DMS79 (cell line): ENCODE data around the gene CFAP70.
"Not testable (repeated sequence)": the region's sequence is repeated elsewhere in the genome, so short reads cannot be mapped to it uniquely, and the experiment has no call there.

Experiments used
- DNase-seq: peaks from one replicate; lab custom pipeline; 2025; lab: John Stamatoyannopoulos, UW

Gene CFAP70

GRCh38 chr10:73339436-73339835 lies 19.2 kb downstream of the CFAP70 start:
- no peak for DNase-seq

GRCh38 chr10:73338801-73339368 lies 19.8 kb downstream of the CFAP70 start:
- no peak for DNase-seq

GRCh38 chr10:73333202-73333601 lies 25.5 kb downstream of the CFAP70 start:
- DNase-seq = no peak

- no peak for DNase-seq
These were observed 26.3 kb downstream of the CFAP70 start for GRCh38 chr10:73332379-73332778.

- not testable (repeated sequence) for DNase-seq
These were observed 30.1 kb downstream of the CFAP70 start for GRCh38 chr10:73328523-73328922.

GRCh38 chr10:73325290-73325689 lies 33.4 kb downstream of the CFAP70 start:
- DNase-seq = not testable (repeated sequence)

GRCh38 chr10:73323582-73323981 lies 35.1 kb downstream of the CFAP70 start:
- DNase-seq = not testable (repeated sequence)

GRCh38 chr10:73310475-73310874 lies 48.2 kb downstream of the CFAP70 start:
- DNase-seq = no peak

GRCh38 chr10:73307203-73307800 lies 51.4 kb downstream of the CFAP70 start:
- DNase-seq = no peak

- DNase-seq = no peak
These were observed 52.4 kb downstream of the CFAP70 start for GRCh38 chr10:73306171-73306708.

- DNase-seq = no peak
These were observed 61.7 kb downstream of the CFAP70 start for GRCh38 chr10:73296946-73297345.

- DNase-seq = no peak
These were observed 65.2 kb downstream of the CFAP70 start for GRCh38 chr10:73293461-73293860.

- DNase-seq = no peak
These were observed 68.7 kb downstream of the CFAP70 start for GRCh38 chr10:73289958-73290357.

GRCh38 chr10:73287441-73287840 lies 71.2 kb downstream of the CFAP70 start:
- DNase-seq = no peak

GRCh38 chr10:73281097-73281496 lies 77.6 kb downstream of the CFAP70 start:
- no peak for DNase-seq

GRCh38 chr10:73264423-73264822 lies 94.2 kb downstream of the CFAP70 start:
- no peak for DNase-seq

- no peak for DNase-seq
These were observed 94.8 kb downstream of the CFAP70 start for GRCh38 chr10:73263693-73264347.

- DNase-seq = no peak
These were observed 95.6 kb downstream of the CFAP70 start for GRCh38 chr10:73262880-73263555.

- DNase-seq = no peak
These were observed 96.4 kb downstream of the CFAP70 start for GRCh38 chr10:73262105-73262730.

- DNase-seq = no peak
These were observed 97.2 kb downstream of the CFAP70 start for GRCh38 chr10:73261362-73261995.

GRCh38 chr10:73258612-73259011 lies 100.1 kb downstream of the CFAP70 start:
- not testable (repeated sequence) for DNase-seq

- no peak for DNase-seq
These were observed 105.5 kb downstream of the CFAP70 start for GRCh38 chr10:73253225-73253555.
